ENCODE data around the gene RPL27A.

Gene RPL27A

GRCh38 chr11:8702598-8702915, 20.0 kb downstream of the RPL27A start:
- FAIRE-seq, result no peak

- no peak for FAIRE-seq
Measured at GRCh38 chr11:8704136-8704535, 21.5 kb downstream of the RPL27A start.

GRCh38 chr11:8705146-8705545, 22.6 kb downstream of the RPL27A start:
- FAIRE-seq, result no peak

GRCh38 chr11:8706673-8707432, 24.3 kb downstream of the RPL27A start:
- no peak for FAIRE-seq

GRCh38 chr11:8707541-8708191, 25.1 kb downstream of the RPL27A start:
- FAIRE-seq, result no peak

- FAIRE-seq, result no peak
Measured at GRCh38 chr11:8709002-8709672, 26.5 kb downstream of the RPL27A start.

- no peak for FAIRE-seq
Measured at GRCh38 chr11:8709777-8710176, 27.2 kb downstream of the RPL27A start.

GRCh38 chr11:8711895-8712442, 29.4 kb downstream of the RPL27A start:
- no peak for FAIRE-seq

- no peak for FAIRE-seq
Measured at GRCh38 chr11:8712506-8712905, 29.9 kb downstream of the RPL27A start.

- no peak for FAIRE-seq
Measured at GRCh38 chr11:8713760-8714454, 31.3 kb downstream of the RPL27A start.

- FAIRE-seq, result no peak
Measured at GRCh38 chr11:8714622-8715225, 32.1 kb downstream of the RPL27A start.

GRCh38 chr11:8715501-8715900, 32.9 kb downstream of the RPL27A start:
- no peak for FAIRE-seq

GRCh38 chr11:8717544-8717875, 34.9 kb downstream of the RPL27A start:
- no peak for FAIRE-seq

- FAIRE-seq, result no peak
Measured at GRCh38 chr11:8717876-8718753, 35.5 kb downstream of the RPL27A start.

GRCh38 chr11:8719211-8719649, 36.6 kb downstream of the RPL27A start:
- no peak for FAIRE-seq

- FAIRE-seq, result no peak
Measured at GRCh38 chr11:8719721-8720120, 37.1 kb downstream of the RPL27A start.

- FAIRE-seq, result no peak
Measured at GRCh38 chr11:8720352-8720751, 37.8 kb downstream of the RPL27A start.

GRCh38 chr11:8720868-8721608, 38.4 kb downstream of the RPL27A start:
- no peak for FAIRE-seq

- no peak for FAIRE-seq
Measured at GRCh38 chr11:8721609-8722500, 39.3 kb downstream of the RPL27A start.

- FAIRE-seq, result no peak
Measured at GRCh38 chr11:8722809-8723208, 40.2 kb downstream of the RPL27A start.

Data from G401.6 (cell line).